Fibroblast of pulmonary artery (primary cell): ENCODE results near the gene PTPRG.

Source experiments
- DNase-seq: peaks from one replicate; pipeline ENCODE4 v3.0.0-alpha.2; 2010; ENCODE audit warnings: low read depth
- H3K4me3 ChIP-seq: replicated peaks from 2 replicates; pipeline ENCODE4 v1.5.1; 2011; ENCODE audit warnings: low read depth, mild to moderate bottlenecking, control low read depth, low read length, moderate library complexity
- TF ChIP-seq, protein P1 (sequence below): IDR thresholded peaks from 2 replicates; pipeline ENCODE4 v1.5.1; 2011; ENCODE audit warnings: mild to moderate bottlenecking, control low read depth, low read length, inconsistent platforms; ENCODE audit errors: missing control alignments

The PTPRG gene

GRCh38 chr3:61733876-61734275 lies 172.5 kb downstream of the PTPRG start:
- no peak for DNase-seq
- no peak overlapping the region for H3K4me3 ChIP-seq
- TF ChIP-seq, protein P1, sequence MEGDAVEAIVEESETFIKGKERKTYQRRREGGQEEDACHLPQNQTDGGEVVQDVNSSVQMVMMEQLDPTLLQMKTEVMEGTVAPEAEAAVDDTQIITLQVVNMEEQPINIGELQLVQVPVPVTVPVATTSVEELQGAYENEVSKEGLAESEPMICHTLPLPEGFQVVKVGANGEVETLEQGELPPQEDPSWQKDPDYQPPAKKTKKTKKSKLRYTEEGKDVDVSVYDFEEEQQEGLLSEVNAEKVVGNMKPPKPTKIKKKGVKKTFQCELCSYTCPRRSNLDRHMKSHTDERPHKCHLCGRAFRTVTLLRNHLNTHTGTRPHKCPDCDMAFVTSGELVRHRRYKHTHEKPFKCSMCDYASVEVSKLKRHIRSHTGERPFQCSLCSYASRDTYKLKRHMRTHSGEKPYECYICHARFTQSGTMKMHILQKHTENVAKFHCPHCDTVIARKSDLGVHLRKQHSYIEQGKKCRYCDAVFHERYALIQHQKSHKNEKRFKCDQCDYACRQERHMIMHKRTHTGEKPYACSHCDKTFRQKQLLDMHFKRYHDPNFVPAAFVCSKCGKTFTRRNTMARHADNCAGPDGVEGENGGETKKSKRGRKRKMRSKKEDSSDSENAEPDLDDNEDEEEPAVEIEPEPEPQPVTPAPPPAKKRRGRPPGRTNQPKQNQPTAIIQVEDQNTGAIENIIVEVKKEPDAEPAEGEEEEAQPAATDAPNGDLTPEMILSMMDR = no peak

- no peak for DNase-seq
- TF ChIP-seq, protein P1 = no peak
- no peak overlapping the region for H3K4me3 ChIP-seq
Measured at GRCh38 chr3:61734749-61735686, 173.6 kb downstream of the PTPRG start.

GRCh38 chr3:61736506-61736905 lies 175.1 kb downstream of the PTPRG start:
- TF ChIP-seq, protein P1 = no peak
- DNase-seq = no peak

GRCh38 chr3:61739640-61740039 lies 178.3 kb downstream of the PTPRG start:
- no peak overlapping the region for H3K4me3 ChIP-seq
- TF ChIP-seq, protein P1 = no peak
- no peak for DNase-seq

More at GRCh38 chr3:61736506-61736905, 175.1 kb downstream of the PTPRG start:
- H3K4me3 ChIP-seq = no peak overlapping the region

DNA sequence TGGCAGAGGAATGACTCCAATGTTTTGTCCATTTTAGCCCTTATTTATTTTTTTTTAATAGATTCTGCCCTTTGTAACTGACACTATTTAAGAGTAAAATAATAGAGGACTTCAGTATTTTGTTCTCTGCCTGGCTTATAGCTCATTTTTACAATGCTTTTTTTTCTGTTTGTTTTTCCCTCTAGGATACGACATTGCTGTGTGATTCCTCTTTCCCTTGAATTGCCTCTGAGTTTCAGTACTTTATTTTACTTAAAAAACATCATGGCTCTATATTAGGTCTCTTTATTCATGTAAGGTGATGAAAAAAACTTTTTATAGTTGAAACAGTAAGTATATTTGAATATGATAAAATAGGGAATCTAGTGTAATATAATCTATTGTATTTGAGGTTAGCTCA lies 179.1 kb downstream of the PTPRG start:
- H3K4me3 ChIP-seq = no peak overlapping the region
- no peak for DNase-seq
- TF ChIP-seq, protein P1 = no peak

GRCh38 chr3:61741551-61741950 lies 180.2 kb downstream of the PTPRG start:
- TF ChIP-seq, protein P1 = no peak
- H3K4me3 ChIP-seq = no peak overlapping the region
- no peak for DNase-seq

DNA sequence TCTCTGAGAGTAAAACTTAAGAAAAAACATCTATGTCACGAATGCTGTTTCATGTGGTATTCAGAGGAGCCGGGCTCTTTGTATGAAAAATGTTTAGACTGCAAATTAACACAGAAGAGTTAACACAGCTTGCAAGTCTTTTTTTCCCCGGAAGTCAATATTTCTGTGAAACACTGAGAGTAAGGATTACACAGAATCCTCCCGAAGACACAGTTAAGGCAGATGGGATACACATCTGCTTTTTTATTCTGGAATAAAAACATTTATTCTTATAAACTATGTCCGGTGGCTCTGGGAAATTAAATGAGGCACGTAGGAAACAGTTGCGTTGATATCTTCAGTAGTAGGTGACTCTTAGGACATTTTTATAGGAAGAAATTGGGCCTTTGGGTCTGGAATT lies 180.6 kb downstream of the PTPRG start:
- no peak overlapping the region for H3K4me3 ChIP-seq
- DNase-seq = no peak
- TF ChIP-seq, protein P1 = no peak
